Measurements from ENCODE around the gene TEX9. TPM values are rescaled to one million over a fixed set of nuclear protein-coding genes. Genes with fewer than 3 reads are reported as not detected.

TEX9 gene
- total RNA-seq, 4 donors from 2014 or later, result 18.3 to 27.5 (median 24.3) TPM

DNA sequence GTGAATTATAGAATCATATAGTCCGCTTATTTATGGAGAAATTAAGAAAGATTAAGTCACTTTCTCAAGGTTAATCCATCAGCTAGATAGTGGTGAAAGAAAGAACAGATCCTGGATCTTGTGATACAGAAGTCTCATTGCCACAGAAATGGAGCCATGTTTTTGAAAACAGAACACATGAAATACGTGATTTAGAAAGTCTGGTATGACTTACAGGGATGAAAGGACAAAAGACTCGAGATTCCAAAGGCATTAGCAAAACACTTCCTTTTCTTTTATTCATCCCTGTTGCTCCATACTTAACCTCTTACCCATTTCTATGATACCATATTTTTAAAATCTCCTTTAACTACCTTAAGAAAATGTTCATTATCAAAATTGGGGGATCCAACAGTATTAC lies 40.0 kb upstream of the TEX9 start:
- Histone ChIP-seq H3K9me3 (no peaks in the 10 kb centered on the region), H3K4me3 (no peak overlapping the region), H3K27me3 (no peaks in the 10 kb centered on the region), H3K27ac (no peak overlapping the region), H3K36me3 (no peaks in the 10 kb centered on the region), H3K4me1 (no peaks in the 10 kb centered on the region)
- DNase-seq, result no peak
- TF ChIP-seq, protein P1, sequence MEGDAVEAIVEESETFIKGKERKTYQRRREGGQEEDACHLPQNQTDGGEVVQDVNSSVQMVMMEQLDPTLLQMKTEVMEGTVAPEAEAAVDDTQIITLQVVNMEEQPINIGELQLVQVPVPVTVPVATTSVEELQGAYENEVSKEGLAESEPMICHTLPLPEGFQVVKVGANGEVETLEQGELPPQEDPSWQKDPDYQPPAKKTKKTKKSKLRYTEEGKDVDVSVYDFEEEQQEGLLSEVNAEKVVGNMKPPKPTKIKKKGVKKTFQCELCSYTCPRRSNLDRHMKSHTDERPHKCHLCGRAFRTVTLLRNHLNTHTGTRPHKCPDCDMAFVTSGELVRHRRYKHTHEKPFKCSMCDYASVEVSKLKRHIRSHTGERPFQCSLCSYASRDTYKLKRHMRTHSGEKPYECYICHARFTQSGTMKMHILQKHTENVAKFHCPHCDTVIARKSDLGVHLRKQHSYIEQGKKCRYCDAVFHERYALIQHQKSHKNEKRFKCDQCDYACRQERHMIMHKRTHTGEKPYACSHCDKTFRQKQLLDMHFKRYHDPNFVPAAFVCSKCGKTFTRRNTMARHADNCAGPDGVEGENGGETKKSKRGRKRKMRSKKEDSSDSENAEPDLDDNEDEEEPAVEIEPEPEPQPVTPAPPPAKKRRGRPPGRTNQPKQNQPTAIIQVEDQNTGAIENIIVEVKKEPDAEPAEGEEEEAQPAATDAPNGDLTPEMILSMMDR (IDR thresholded peaks at IDR 0.05), result no peak
- TF ChIP-seq POLR2A (IDR thresholded peaks at IDR 0.05), result no peak

DNA sequence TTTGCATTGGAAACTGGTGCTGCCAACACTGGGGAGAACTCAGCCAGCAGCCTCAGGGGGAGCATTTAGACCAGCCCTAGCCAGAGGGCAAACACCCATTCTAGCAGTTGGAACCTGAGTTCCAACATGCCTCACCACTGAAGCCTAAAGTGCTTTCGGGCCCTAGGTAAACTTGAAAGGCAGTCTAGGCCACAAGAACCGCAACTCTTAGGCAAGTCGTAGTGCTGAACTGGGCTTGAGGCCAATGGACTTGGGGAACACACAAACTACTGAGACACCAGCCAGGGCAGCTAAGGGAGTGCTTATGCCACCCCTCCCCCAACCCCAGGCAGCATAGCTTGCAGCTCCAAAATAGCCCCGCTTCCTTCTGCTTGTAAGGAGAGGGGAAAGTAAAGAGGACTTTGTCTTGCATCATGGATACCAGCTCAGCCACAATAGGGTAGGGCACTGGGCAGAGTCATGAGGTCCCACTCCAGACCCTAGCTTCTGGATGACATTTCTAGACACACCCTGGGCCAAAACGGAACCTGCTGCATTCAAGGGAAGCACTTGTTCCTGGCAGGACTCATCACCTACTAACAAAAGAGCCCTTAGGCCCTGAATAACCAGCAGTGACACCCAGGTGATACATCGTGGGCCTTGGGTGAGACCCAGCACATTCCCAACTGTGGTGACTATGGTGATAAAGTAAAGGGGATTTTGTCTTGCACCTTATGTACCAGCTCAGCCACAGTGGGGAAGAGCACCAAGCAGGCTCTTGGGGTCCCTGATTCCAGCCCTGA lies 37.3 kb upstream of the TEX9 start:
- Histone ChIP-seq H3K27me3 (no peaks in the 10 kb centered on the region), H3K9me3 (no peaks in the 10 kb centered on the region), H3K27ac (no peak overlapping the region), H3K36me3 (no peaks in the 10 kb centered on the region), H3K4me1 (no peaks in the 10 kb centered on the region), H3K4me3 (no peak overlapping the region)
- no peak for DNase-seq
- TF ChIP-seq, protein P1 (IDR thresholded peaks at IDR 0.05), result no peak
- TF ChIP-seq POLR2A (IDR thresholded peaks at IDR 0.05), result no peak

DNA sequence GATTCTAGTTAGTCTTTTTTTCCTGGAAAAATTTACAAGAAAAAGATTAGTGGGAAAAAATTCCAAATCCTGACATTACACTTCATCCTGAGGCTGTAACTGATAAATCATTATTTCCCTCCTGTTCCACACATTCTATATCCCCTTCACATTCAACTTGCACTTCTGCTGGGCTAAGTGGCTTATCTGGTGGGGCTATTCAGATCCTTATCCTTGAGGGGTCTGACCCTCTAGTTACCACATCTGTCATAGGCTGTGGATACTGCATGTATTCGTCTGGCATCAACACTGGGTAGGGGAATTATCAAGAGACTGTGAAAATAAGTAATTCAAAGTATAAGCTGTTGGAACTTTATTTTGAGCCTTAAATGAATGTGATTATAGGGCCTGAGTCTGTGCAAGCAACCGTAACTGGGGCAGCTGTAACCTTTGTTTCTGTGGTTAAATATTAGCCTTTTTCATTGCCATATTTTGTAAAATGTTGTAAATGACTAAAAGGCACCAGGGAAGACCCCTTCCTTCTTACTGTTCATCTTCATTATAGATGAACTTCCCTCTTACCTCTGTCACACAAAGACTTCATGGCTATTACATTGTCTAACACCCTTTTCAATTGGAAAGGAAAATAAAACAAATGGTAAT lies 28.0 kb upstream of the TEX9 start:
- Histone ChIP-seq H3K27ac (no peak overlapping the region), H3K27me3 (no peaks in the 10 kb centered on the region), H3K4me3 (no peak overlapping the region), H3K36me3 (no peaks in the 10 kb centered on the region), H3K4me1 (no peaks in the 10 kb centered on the region), H3K9me3 (no peaks in the 10 kb centered on the region)
- TF ChIP-seq, protein P1 (IDR thresholded peaks at IDR 0.05), result no peak
- TF ChIP-seq POLR2A (IDR thresholded peaks at IDR 0.05), result no peak
- no peak for DNase-seq

DNA sequence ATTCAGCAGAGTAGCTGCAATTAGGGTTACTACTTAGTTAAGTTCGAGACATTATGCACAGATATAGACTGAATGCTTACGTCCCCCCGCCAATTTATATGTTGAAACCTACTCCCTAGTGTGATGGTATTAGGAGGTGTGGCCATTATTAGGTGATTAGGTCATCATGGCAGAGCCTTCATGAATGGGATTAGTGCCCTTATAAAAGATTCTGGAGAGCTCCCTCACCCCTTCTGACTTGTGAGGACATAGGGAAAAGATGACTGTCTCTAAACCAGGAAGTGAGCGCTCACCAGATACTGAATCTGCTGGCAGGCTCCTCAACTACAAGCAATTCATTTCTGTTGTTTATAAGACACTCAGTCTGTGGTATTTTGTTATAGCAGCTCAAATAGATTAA lies 25.6 kb upstream of the TEX9 start:
- TF ChIP-seq POLR2A (IDR thresholded peaks at IDR 0.05), result no peak
- TF ChIP-seq, protein P1 (IDR thresholded peaks at IDR 0.05), result no peak
- Histone ChIP-seq H3K9me3 (no peaks in the 10 kb centered on the region), H3K27me3 (no peaks in the 10 kb centered on the region), H3K4me3 (no peak overlapping the region), H3K4me1 (no peaks in the 10 kb centered on the region), H3K27ac (no peak overlapping the region), H3K36me3 (no peaks in the 10 kb centered on the region)
- DNase-seq, result no peak

DNA sequence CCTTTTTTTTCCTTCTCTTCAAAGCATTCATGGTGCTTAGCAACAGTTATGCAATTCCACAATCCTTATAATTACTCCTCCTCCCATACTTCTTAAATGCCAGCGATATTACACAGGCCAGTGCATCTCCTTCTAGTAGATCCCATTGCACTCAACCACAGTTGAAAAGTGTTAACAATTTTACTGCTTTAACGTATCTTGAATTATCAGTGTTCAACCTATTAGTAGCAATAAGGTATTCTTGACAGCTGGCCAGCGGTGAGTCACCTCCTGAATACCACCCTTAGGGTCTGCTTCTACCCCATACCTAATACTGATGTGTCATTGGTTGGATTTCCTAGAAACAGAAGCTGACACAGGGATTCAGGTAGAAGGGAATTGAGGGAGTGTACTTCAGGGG lies 24.0 kb upstream of the TEX9 start:
- H3K27me3 ChIP-seq, result no peaks in the 10 kb centered on the region
- H3K9me3 ChIP-seq, result no peaks in the 10 kb centered on the region
- no peak overlapping the region for H3K4me3 ChIP-seq
- no peak overlapping the region for H3K27ac ChIP-seq
- no peak for DNase-seq
- H3K4me1 ChIP-seq, result no peaks in the 10 kb centered on the region
- H3K36me3 ChIP-seq, result no peaks in the 10 kb centered on the region
- no peak for TF ChIP-seq POLR2A (IDR thresholded peaks at IDR 0.05)
- TF ChIP-seq, protein P1 (IDR thresholded peaks at IDR 0.05), result no peak

All from Peyer's patch (tissue), 4 donors.